Measurements from ENCODE around the gene EPB41L2. TPM values are rescaled to one million over a fixed set of nuclear protein-coding genes. Genes with fewer than 3 reads are reported as not detected.

Gene EPB41L2
- total and polyA plus RNA-seq, 2 donors (not counting 1 experiment from before 2014, with no cell fraction given): 113 to 264 TPM

DNA sequence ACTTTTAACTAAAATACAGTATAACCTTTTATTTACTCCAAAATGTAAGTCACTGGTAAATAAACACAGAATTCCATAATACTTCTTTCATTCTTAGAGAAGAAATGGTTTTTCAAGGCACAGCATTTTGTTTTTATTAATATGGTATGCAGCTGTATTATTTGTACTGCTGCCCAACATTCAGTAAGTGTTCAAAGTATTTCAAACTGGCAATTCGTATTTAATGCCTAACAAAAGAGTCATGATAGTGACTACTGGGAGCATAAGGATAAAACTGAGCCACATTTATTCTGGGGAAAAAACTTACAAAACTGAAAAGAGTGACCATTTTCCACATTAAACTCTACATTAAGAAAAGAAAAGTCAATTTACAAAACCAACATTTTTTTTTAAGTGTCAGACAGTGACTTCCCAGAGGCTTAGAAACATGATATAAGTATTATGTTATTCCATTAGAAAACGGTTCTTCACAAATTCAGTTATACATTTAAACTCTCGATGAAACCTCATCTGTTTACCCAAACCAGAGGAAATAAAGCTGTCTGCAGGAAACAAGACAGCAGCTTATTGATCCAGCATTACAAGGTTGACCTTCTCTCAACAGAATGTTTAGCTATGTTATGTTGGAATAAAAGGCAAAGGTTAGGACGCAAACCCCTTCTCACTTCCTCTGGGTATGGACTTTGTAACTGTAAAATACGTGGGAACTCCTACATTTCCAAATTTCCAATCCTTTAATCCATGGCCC is 24.3 kb downstream of the EPB41L2 start:
- peak overlapping the region; percentile 51 for H3K27ac ChIP-seq (ENCODE audit: insufficient read depth, low read length)
- H3K27me3 ChIP-seq (ENCODE audit: control insufficient read depth, insufficient read depth, low read length): no peaks in the 10 kb centered on the region
- peaks cover 16% of the 10 kb centered on the region for H3K4me1 ChIP-seq (ENCODE audit: control insufficient read depth, extremely low read depth, insufficient read depth, low read length)
- no peaks in the 10 kb centered on the region for H3K36me3 ChIP-seq (ENCODE audit: control insufficient read depth, insufficient read depth, low read length)
- no peak overlapping the region for H2AFZ ChIP-seq (ENCODE audit: low read length)
- TF ChIP-seq EZH2 (IDR thresholded peaks at IDR 0.05; ENCODE audit: low read length, missing control alignments): no peak
- TF ChIP-seq, protein P1, sequence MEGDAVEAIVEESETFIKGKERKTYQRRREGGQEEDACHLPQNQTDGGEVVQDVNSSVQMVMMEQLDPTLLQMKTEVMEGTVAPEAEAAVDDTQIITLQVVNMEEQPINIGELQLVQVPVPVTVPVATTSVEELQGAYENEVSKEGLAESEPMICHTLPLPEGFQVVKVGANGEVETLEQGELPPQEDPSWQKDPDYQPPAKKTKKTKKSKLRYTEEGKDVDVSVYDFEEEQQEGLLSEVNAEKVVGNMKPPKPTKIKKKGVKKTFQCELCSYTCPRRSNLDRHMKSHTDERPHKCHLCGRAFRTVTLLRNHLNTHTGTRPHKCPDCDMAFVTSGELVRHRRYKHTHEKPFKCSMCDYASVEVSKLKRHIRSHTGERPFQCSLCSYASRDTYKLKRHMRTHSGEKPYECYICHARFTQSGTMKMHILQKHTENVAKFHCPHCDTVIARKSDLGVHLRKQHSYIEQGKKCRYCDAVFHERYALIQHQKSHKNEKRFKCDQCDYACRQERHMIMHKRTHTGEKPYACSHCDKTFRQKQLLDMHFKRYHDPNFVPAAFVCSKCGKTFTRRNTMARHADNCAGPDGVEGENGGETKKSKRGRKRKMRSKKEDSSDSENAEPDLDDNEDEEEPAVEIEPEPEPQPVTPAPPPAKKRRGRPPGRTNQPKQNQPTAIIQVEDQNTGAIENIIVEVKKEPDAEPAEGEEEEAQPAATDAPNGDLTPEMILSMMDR (conservative IDR thresholded peaks at IDR 0.05 in 1 of 2, IDR thresholded peaks at IDR 0.05 in 1 of 2; ENCODE audit: low read depth in 1 of 2, low read length in 2 of 2): no peak
- no peaks in the 10 kb centered on the region for H3K9me3 ChIP-seq (ENCODE audit: control insufficient read depth, insufficient read depth, low read depth, low read length)
- no peaks in the 10 kb centered on the region for H4K20me1 ChIP-seq (ENCODE audit: control insufficient read depth, extremely low read depth, insufficient read depth, low read length)
- no peak overlapping the region for H3K9ac ChIP-seq (ENCODE audit: insufficient read depth, low read length)
- peak; percentile 61 to 70 for DNase-seq (ENCODE audit: low read depth in 2 of 2)
- H3K4me3 ChIP-seq (replicated peaks in 1 of 4; ENCODE audit: control extremely low read depth in 1 of 4, insufficient read depth in 1 of 4, low read depth in 3 of 4, low read length in 4 of 4): peak overlapping the region in 1 of 4 experiments; percentile 8
- peak overlapping the region; percentile 51 for H3K4me2 ChIP-seq (ENCODE audit: extremely low read depth, insufficient read depth, low read length)
- H3K79me2 ChIP-seq (ENCODE audit: control insufficient read depth, insufficient read depth, low read length): peaks cover 62% of the 10 kb centered on the region

- Histone ChIP-seq H3K27me3 (ENCODE audit: control insufficient read depth, insufficient read depth, low read length) (no peaks in the 10 kb centered on the region), H3K36me3 (ENCODE audit: control insufficient read depth, insufficient read depth, low read length) (no peaks in the 10 kb centered on the region), H3K9me3 (ENCODE audit: control insufficient read depth, insufficient read depth, low read depth, low read length) (no peaks in the 10 kb centered on the region), H4K20me1 (ENCODE audit: control insufficient read depth, extremely low read depth, insufficient read depth, low read length) (no peaks in the 10 kb centered on the region), H3K4me3 (replicated peaks in 1 of 4; ENCODE audit: control extremely low read depth in 1 of 4, insufficient read depth in 1 of 4, low read depth in 3 of 4, low read length in 4 of 4) (no peak overlapping the region), H3K9ac (ENCODE audit: insufficient read depth, low read length) (no peak overlapping the region), H2AFZ (ENCODE audit: low read length) (no peak overlapping the region), H3K4me1 (ENCODE audit: control insufficient read depth, extremely low read depth, insufficient read depth, low read length) (peaks cover 14% of the 10 kb centered on the region), H3K79me2 (ENCODE audit: control insufficient read depth, insufficient read depth, low read length) (peaks cover 67% of the 10 kb centered on the region), H3K27ac (ENCODE audit: insufficient read depth, low read length) (no peak overlapping the region), H3K4me2 (ENCODE audit: extremely low read depth, insufficient read depth, low read length) (no peak overlapping the region)
- DNase-seq (ENCODE audit: low read depth in 2 of 2): no peak
- TF ChIP-seq, protein P1 (conservative IDR thresholded peaks at IDR 0.05 in 1 of 2, IDR thresholded peaks at IDR 0.05 in 1 of 2; ENCODE audit: low read depth in 1 of 2, low read length in 2 of 2): no peak
- TF ChIP-seq EZH2 (IDR thresholded peaks at IDR 0.05; ENCODE audit: low read length, missing control alignments): no peak
These were observed 25.7 kb downstream of the EPB41L2 start for GRCh38 chr6:131037194-131037897.

DNA sequence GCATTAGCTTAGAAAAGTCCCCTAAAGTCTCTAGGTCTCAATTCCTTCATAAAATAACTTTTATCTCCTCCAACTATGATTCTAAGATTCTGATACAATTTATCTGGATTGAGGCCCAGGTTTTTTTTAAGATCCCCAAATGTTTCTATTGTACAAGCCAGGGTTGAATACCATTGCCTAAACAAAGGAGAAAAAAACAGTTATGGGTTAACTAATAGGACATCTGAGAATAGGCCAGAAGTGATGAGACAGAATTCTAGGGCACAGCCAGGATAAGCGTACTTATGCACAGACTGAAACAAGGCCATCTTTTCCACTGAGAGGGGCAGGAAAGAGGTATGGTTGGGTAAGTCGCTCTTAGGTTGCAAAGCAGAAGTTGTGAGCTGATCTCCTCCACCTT is 26.4 kb downstream of the EPB41L2 start:
- no peak overlapping the region for H3K4me3 ChIP-seq (replicated peaks in 1 of 4; ENCODE audit: control extremely low read depth in 1 of 4, insufficient read depth in 1 of 4, low read depth in 3 of 4, low read length in 4 of 4)
- no peaks in the 10 kb centered on the region for H3K27me3 ChIP-seq (ENCODE audit: control insufficient read depth, insufficient read depth, low read length)
- no peak overlapping the region for H3K9ac ChIP-seq (ENCODE audit: insufficient read depth, low read length)
- no peaks in the 10 kb centered on the region for H3K9me3 ChIP-seq (ENCODE audit: control insufficient read depth, insufficient read depth, low read depth, low read length)
- H2AFZ ChIP-seq (ENCODE audit: low read length): no peak overlapping the region
- H4K20me1 ChIP-seq (ENCODE audit: control insufficient read depth, extremely low read depth, insufficient read depth, low read length): no peaks in the 10 kb centered on the region
- peaks cover 72% of the 10 kb centered on the region for H3K79me2 ChIP-seq (ENCODE audit: control insufficient read depth, insufficient read depth, low read length)
- H3K4me2 ChIP-seq (ENCODE audit: extremely low read depth, insufficient read depth, low read length): no peak overlapping the region
- no peak for TF ChIP-seq EZH2 (IDR thresholded peaks at IDR 0.05; ENCODE audit: low read length, missing control alignments)
- TF ChIP-seq, protein P1 (conservative IDR thresholded peaks at IDR 0.05 in 1 of 2, IDR thresholded peaks at IDR 0.05 in 1 of 2; ENCODE audit: low read depth in 1 of 2, low read length in 2 of 2): no peak
- no peak for DNase-seq (ENCODE audit: low read depth in 2 of 2)
- H3K27ac ChIP-seq (ENCODE audit: insufficient read depth, low read length): no peak overlapping the region
- peaks cover 11% of the 10 kb centered on the region for H3K4me1 ChIP-seq (ENCODE audit: control insufficient read depth, extremely low read depth, insufficient read depth, low read length)
- no peaks in the 10 kb centered on the region for H3K36me3 ChIP-seq (ENCODE audit: control insufficient read depth, insufficient read depth, low read length)
